ENCODE results near the gene CBARP.
A peak's percentile ranks its signal among the peaks of the same experiment; 100 is the strongest.
"Not testable (repeated sequence)": the region's sequence is repeated elsewhere in the genome, so short reads cannot be mapped to it uniquely, and the experiment has no call there.

The CBARP gene

GRCh38 chr19:1225440-1226226, 12.2 kb downstream of the CBARP start:
- no peak for DNase-seq

DNA sequence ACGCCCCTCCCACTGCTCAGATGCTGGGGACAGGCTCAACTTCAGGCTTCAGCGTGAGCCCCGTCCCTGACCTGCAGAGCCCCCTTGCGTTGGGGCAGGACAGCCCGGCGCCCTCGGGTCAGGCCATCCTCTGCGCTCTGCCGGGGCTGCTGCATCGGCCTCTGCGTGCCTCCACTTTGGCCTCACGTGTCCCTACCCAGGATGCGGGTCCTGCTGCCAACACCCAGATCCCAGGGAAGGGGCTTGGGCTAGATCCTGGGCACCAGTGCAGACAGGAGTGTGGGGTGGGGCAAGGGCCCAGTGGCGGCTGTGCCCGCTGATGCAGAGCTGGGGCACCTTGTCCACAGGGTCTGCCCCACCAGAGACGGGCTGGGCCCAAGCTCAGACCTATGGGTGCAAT, 13.0 kb downstream of the CBARP start:
- DNase-seq = no peak

GRCh38 chr19:1224047-1224825, 13.6 kb downstream of the CBARP start:
- DNase-seq = no peak

- DNase-seq = no peak
Measured at GRCh38 chr19:1223018-1223855, 14.6 kb downstream of the CBARP start.

- no peak for DNase-seq
Measured at GRCh38 chr19:1222394-1222793, 15.4 kb downstream of the CBARP start.

GRCh38 chr19:1221904-1222255, 15.9 kb downstream of the CBARP start:
- DNase-seq = no peak

DNA sequence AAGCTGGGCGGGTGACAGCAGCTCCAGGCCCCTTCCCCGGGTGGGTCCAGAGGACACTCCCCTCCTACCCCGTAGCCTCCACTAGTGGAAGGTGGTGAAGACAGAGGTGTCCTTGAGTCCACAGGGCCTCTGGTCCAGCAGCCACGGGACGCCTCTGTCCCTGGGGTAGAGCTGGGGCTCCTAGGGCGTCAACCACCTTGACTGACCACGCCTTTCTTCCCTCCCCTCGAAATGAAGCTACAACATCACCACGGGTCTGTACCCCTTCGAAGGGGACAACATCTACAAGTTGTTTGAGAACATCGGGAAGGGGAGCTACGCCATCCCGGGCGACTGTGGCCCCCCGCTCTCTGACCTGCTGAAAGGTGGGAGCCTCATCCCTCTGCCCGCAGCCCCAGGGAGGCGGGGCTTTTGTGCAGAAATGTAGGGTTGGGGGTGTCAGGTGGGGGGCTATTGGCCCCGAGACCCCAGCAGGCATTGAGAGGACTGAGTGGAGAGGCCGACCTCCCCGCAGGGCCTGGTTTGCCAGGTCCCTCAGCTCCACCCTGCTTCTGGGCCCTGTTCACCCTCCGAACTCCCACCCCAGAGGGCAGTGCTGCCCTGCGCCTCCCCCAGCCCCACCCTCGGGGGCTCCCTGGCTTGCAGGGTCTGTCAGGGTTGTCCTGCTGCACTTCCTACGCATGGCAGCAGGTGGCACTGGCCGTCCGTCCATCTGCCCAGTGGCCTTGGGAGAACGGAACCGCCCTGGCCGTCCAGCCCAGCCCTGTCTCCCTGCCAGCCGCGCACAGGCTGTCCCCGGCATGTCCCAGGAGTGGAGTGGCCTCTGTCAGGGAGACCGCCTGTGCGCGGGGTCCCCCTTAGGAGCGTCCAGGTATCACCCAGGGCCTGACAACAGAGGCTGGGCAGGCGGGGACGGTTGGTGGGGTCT, 16.6 kb downstream of the CBARP start:
- DNase-seq = no peak

DNA sequence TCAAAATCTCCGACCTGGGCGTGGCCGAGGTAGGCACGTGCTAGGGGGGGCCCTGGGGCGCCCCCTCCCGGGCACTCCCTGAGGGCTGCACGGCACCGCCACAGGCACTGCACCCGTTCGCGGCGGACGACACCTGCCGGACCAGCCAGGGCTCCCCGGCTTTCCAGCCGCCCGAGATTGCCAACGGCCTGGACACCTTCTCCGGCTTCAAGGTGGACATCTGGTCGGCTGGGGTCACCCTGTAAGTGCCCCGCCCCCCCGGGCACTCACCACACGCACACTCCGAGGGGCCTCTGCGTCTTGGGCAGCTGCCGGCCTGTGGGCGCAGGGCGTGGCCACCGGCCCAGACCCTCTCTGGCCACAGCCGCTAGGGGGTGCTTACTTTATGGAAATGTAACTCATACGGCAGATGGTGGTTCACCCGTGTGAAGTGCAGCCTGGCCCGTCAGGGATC, 17.3 kb downstream of the CBARP start:
- no peak for DNase-seq

- no peak for DNase-seq
Measured at GRCh38 chr19:1219786-1220476, 17.9 kb downstream of the CBARP start.

DNA sequence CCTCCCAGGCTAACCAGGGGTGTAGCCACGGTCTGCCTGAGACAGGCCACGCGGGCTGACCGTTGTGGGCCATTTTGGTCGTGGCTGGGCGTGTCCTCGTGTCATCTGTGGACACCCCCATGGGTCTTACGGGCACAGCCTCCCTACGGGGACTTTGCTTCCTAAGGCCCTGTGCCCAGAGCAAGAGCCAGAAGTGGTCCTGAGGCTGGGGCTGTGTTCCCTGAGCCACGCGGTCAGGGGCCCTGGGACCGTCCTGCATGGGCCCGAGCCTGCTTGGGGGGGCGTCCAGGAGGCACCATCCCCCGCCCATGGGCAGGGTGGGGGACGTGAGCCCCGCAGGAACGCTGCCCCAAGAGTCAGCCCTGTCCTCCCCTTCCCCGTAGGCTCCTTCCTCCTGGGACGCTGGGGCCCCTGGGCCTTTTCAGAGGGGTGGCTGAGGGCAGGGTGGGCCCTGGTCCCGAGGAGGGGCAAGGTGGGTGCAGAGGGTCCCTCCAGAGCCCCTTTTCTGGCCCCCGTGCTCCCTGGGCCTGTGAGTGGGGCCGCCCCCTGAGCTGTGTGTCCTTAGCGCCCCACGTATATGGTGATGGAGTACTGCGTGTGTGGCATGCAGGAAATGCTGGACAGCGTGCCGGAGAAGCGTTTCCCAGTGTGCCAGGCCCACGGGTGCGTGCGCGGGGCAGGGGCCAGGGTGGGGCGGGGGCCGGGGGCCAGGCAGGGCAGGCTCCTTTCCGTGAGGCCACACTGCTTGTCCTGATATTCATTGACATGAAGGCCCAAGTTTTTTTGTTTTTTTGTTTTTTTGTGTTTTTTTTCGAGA, 18.8 kb downstream of the CBARP start:
- no peak for DNase-seq

DNA sequence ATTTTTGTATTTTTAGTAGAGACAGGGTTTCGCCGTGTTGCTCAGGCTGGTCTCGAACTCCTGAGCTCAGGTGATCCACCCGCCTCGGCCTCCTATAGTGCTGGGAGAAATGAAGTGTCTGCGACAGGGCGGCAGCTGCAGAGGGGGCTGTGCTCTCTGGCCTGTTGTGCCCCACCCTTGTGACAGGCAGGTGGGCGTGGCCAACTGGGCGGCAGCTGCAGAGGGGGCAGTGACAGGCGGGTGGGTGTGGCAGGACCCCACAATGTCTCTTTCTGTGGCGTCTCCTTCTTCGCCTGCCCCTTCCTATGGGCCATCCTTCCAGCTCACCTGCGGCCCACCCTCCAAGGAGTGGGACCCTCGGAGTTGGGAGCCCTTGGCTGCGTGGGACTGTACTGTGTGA, 20.4 kb downstream of the CBARP start:
- no peak for DNase-seq

DNA sequence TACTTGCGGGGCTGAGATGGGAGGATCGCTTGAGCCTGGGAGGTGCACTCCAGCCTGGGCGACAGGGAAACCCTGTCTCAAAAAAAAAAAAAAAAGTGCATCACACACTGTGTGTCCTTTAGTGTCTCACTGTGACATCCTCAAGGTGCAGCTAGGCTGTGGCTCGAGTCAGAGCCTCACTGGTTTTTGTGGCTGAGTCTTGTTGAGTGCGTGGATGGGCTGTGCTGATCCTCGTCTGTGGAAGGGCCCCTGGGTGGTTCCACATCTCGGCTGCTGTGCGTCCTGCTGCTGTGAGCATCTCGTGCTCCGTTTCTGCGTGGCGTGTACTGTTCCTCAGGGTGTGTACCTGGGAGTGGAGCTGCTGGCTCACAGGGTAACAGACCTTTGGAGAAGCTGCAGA, 21.0 kb downstream of the CBARP start:
- no peak for DNase-seq

DNA sequence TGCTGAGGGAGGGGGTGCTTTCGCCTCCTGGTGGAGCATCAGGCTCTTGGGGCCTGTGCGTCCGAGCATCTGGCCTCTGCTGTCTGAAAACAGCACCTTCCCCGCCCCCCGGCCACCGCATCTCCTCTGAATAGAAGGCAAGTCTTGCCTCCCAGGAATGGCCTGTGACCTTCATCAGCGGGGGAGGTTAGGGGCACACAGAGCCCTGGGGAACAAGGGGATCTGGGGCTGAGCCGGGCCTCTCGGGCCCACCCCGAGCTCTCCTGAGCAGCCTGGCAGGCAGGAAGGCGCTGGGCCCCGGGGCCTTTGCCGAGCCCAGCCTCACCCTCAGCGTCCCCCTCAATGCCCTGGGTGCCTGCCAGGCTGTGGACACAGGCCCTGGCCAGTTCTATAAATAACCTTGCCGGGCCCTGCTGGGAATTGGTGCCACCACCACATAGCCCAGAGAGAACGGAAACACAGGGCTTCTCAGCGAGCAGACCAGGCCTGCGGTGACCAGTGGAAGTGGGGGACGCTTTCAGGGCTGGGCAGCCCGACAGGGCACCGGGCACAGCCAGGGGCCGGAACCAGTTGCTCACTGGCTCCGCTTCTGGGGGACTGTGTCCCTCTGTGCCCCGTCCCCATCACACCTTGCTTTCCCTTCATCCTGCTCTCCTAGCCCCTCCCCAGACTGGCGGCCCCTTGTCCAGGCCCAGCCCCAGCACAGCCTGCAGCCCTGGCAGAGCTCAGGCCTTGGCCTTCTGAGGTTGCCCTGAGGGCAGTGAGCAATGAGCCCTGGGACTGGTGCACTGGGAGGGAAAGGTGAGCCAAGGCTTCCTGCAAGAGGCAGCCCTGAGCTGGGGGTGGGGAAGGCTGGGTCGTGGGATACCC, 22.7 kb downstream of the CBARP start:
- no peak for DNase-seq

DNA sequence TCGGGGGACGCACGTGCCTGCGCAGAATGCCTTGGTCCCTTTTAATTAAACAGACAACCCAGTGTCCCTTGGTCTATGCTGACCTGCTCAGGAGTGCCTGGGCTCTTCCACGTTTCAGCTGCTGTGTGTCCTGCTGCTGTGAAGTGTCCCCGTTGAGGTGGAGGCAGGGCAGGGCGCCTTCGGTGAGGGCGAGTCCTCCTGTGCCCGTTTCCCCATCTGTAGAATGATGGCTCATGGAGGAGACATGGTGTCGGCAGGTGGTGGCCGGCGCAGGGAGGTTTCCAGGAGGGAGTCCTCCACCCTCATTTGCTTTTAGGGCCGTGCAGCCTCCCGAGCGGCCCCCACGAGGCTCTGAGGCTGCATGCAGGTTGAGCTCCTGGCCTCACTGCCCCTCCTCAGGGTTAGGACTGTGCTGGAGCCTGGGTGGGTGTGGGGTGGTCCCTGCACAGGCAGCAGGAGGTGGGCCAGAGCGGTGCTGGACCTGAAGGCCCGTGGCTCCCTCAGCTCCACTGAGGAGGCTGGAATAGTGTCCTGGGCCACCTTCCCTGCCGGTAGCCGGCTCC, 23.4 kb downstream of the CBARP start:
- DNase-seq = no peak

DNA sequence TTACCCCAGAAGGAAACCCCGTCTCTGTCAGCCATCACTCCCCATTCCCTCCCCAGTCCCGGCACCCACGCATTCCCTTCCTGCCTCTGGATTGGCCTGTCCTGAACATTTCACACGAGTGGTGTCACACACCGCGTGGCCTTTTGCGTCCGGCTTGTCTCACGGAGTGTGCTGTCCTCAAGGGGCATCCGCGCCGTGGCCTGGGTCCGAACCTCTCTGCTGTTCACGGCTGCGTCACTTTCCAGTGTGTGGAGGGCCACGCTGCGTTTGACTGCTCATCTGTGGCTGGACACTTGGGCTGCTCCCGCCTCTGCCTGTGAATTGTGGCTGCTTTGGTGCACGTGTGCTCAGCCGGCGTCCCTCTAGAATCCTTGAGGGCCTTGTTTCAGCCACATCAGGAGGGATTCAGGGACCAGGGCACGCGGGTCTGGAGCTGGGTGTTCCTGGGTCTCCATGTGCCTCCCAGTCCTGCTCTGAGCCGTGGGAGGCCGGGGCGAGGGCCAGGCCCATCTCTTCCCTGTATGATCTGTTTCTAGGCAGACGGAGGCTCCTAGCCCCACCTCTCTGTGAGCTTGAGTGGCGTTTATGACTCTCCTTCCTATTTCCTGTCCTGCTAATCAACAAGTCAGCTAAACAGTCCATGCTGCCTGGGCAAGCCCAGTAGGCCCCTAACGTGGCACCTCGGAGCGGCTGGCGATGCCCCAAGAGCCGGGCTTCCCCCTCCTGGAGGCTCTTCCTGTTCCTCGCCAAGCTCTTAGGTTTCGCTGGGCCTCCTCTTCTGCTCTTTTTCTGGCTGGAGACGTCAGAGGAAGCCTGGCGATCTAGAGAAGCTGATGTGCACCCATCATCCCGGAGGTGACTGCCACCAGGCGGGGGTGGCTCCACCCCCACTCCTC, 24.2 kb downstream of the CBARP start:
- DNase-seq = peak; percentile 23 to 53 (median 38)

- DNase-seq = no peak
Measured at GRCh38 chr19:1211494-1212234, 26.1 kb downstream of the CBARP start.

DNA sequence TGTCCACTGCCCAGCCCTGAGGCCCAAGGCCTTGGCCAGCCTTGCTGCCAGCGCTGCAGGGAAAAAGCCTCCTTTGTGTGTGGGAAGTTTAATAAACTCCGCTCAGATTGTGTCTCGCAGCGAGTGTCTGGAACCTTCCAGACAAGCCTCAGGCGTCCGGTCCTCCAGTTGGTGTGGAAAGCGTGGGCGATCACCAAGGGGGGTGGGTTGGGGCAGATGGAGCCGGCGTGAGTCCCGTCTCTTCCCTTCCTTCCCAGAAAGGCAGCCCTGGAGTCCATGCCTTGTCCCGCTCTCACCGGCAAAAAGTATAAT, 27.6 kb downstream of the CBARP start:
- no peak for DNase-seq

DNA sequence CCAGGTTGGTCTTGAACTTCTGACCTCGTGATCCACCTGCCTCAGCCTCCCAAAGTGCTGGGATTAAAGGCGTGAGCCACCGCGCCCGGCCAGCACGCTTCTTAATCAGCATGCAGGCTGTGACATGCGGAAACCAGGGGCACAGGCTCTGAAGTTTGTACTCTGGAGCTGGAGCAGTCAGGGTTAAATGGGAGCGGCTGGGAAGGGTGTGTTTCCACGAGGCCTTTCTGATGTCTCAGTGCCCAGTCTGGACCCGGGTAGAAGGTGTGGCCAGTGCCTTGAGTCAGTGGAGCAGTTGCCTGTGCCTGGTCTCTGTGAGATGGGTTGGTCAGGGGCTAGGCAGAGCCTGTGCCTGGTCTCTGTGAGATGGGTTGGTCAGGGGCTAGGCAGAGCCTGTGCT, 29.0 kb downstream of the CBARP start:
- not testable (repeated sequence) for DNase-seq

Measured in stimulated activated naive CD4-positive, alpha-beta T cell (primary cell).